Central memory CD8-positive, alpha-beta T cell (primary cell): Measurements from ENCODE around the gene CKMT2.

Experiments used
- ATAC-seq: fragments of 150-1000 bp; cut with Tn5 transposase; replicated peaks from 2 replicates; pipeline ENCODE4 v1.10.0; 2022; ENCODE audit warnings: mild to moderate bottlenecking, moderate FRiP score, moderate number of reproducible peaks; ENCODE audit not compliant: poor library complexity, severe bottlenecking; ENCODE audit errors: extremely low read depth
- DNase-seq, 2 donors: peaks; one replicate each; pipeline ENCODE4 v3.0.0; 2021; ENCODE audit warnings: low spot score in 2 of 2
- H3K27ac Mint-ChIP-seq: one replicate; pipeline ENCODE4 v1.8.0; 2022; ENCODE audit warnings: low read depth, mild to moderate bottlenecking, moderate library complexity, mixed read lengths
- H3K27me3 Mint-ChIP-seq: one replicate; pipeline ENCODE4 v1.8.0; 2022; ENCODE audit warnings: mixed read lengths
- H3K36me3 Mint-ChIP-seq: one replicate; pipeline ENCODE4 v1.8.0; 2022; ENCODE audit warnings: mild to moderate bottlenecking, moderate library complexity, mixed read lengths; ENCODE audit not compliant: insufficient read depth
- H3K4me1 Mint-ChIP-seq: one replicate; pipeline ENCODE4 v1.8.0; 2022; ENCODE audit warnings: mixed read lengths
- H3K4me3 Mint-ChIP-seq: one replicate; pipeline ENCODE4 v1.8.0; 2022; ENCODE audit warnings: mild to moderate bottlenecking, moderate library complexity, mixed read lengths
- H3K9me3 Mint-ChIP-seq: one replicate; pipeline ENCODE4 v1.8.0; 2022; ENCODE audit warnings: mixed read lengths

The CKMT2 gene

DNA sequence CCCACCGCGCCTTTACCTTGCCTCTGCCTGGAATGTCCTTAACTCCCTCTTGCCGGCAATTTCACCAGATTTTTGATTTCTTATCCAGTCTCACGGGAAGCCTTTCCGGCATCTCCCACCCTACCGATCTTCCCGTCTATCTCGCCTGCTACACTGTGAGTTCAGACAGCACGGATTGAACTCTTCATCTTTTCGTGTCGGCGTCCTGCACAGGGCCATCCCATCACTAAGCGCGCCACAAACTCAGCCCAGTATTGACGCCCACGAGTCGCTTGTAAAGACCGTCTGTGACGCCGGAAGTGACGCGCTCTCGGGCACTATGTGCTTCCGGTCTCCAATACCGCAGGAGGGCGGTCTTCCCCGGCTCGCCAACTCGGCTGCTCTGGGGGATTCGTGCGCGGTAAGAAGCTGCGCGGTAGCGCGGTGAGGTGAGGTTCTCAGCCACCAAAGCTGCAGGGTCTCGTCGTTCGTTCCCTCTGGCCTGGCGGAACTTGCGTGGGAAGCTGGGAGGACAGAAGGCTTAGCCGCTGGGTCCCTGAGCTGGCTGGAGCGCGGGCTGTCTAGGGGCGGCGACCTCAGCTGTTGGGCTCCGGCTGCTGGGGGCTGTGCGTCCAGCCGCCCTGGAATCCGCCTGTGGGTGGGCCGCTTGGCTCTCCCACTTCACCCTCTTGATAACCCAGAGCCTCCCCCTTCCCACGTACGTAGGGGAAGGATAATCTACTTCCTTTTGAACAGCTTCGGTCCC is 68.3 kb downstream of the CKMT2 start, which contains the start of gene ZCCHC9:
TSS of gene ZCCHC9 (plus strand) at position 317 of the 745 bp plus-strand sequence. CDS start 3,171 bp downstream, outside the sequence.
- Mint-ChIP-seq H3K4me3 (peak within 1 kb of the TSS; percentile 89), H3K27me3 (no peaks in the 10 kb centered on the region), H3K27ac (peak within 1 kb of the TSS; percentile 92), H3K9me3 (no peaks in the 10 kb centered on the region), H3K4me1 (peaks cover 31% of the 10 kb centered on the region), H3K36me3 (peaks cover 31% of the 10 kb centered on the region)
- ATAC-seq (peak; percentile 96), DNase-seq (peak; percentile 83 to 85)

DNA sequence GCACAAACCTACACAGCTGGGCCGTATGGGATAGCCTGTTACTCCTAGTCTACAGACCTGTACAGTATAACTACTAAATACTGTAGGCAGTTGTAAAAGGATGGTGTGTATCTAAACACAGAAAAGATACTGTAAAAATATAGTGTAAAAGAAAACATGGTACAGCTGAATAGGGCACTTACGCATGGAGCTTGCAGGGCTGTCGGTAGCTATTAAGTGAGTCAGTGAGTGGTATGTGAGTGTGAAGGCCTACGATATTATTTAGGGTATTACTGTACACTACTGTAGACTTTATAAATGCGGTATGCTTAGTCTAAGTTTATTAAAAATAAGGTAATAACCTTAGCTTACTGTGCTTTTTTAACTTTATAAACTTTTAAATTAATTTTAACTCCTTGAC is 69.5 kb downstream of the CKMT2 start:
- peaks cover 25% of the 10 kb centered on the region for H3K36me3 Mint-ChIP-seq
- peak overlapping the region; percentile 89 for H3K4me3 Mint-ChIP-seq
- no peaks in the 10 kb centered on the region for H3K27me3 Mint-ChIP-seq
- ATAC-seq, result no peak
- peaks cover 27% of the 10 kb centered on the region for H3K4me1 Mint-ChIP-seq
- no peaks in the 10 kb centered on the region for H3K9me3 Mint-ChIP-seq
- H3K27ac Mint-ChIP-seq, result no peak overlapping the region
- DNase-seq, result no peak

DNA sequence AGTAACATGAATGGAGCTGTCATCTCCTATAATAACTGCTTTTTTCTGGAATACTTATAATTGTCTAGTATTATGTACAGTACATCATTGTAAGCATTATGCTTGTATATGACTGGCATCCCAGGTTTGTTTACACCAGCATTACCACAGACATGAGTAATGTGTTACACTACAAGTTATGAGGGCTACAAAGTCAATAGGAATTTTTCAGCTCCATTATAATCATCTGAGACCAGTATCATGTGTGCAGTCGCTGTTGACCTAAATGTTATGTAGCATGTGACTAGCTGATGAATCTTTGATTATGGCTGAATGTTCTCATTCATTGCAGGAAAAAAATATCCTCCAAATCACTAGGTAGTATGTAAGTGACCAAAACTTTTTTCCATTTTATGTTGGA is 70.4 kb downstream of the CKMT2 start:
- no peaks in the 10 kb centered on the region for H3K9me3 Mint-ChIP-seq
- no peaks in the 10 kb centered on the region for H3K27me3 Mint-ChIP-seq
- peaks cover 25% of the 10 kb centered on the region for H3K36me3 Mint-ChIP-seq
- H3K27ac Mint-ChIP-seq, result no peak overlapping the region
- H3K4me3 Mint-ChIP-seq, result peak overlapping the region; percentile 59
- peaks cover 27% of the 10 kb centered on the region for H3K4me1 Mint-ChIP-seq
- no peak for DNase-seq
- ATAC-seq, result no peak

DNA sequence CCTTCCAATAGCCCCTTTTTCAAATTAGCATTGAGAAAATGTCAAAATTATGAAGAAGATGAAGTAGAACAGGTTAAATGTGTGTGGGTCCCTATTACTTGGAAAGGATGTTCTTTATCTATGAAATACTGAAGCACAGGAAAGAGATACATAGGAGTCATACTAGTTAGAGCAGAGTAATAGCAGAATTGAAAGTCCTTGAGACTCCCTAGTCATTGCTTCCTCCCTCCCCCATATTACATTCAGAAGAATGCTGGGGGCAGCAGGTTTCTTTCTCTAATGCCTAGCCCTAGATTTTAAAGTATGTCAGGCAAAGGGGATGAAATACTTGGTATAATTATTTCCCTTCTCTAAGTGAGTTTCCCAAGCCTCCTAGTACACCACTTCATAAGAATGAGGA is 72.7 kb downstream of the CKMT2 start:
- ATAC-seq (no peak), DNase-seq (no peak)
- H3K27me3 Mint-ChIP-seq, result no peaks in the 10 kb centered on the region
- H3K27ac Mint-ChIP-seq, result no peak overlapping the region
- H3K4me3 Mint-ChIP-seq, result no peak overlapping the region
- H3K9me3 Mint-ChIP-seq, result no peaks in the 10 kb centered on the region
- peaks cover 21% of the 10 kb centered on the region for H3K36me3 Mint-ChIP-seq
- H3K4me1 Mint-ChIP-seq, result peaks cover 10% of the 10 kb centered on the region

DNA sequence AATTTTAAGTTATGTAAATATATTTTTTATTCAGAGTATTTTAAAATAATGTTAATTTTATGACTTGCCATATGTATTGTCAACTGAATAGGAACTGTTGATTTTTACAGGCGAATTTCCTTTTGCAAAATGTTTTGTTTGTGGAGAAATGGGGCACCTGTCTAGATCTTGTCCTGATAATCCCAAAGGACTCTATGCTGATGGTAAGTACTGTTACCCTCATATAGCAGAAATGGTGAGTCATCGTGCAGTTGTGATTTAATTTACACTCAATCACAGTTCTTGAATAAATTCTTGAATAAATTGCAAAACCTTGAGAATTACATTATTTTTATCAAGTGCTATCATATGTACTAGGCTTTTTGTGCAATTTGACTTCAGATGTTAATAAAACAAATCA is 75.7 kb downstream of the CKMT2 start:
- Mint-ChIP-seq H3K27me3 (no peaks in the 10 kb centered on the region), H3K4me1 (peaks cover 4% of the 10 kb centered on the region), H3K27ac (no peak overlapping the region), H3K36me3 (peaks cover 23% of the 10 kb centered on the region), H3K4me3 (no peak overlapping the region), H3K9me3 (no peaks in the 10 kb centered on the region)
- no peak for ATAC-seq
- no peak for DNase-seq

DNA sequence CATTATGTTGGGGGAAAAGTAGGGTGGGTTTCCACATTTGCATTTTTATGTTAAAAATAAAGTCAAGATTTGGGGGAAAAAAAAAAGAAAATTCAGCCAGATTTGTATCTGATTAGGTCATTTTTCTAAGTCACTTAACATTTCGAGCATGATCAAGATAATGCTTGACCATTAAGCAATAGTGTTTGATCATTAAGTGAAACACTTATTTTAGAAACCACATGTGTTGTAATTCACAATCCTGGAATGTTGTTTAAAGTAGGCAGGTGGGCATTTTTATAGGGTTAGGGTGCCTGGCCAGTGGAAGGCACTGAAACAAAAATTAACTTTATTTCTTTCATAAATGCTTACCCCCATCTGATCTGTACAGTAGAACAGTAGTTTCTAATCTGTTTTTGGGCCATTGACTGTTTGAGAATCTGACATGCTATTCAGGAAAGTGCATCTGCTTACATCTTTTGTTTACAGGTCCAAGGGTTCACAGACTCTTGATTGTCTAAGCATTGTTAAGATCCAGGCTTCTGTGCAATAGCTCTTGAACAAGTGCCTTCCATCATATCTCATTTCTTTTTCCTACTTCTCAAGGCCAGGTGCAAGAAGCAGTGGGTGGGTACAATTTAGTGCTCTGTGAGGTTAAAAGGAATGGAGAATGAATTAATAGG is 77.4 kb downstream of the CKMT2 start:
- Mint-ChIP-seq H3K27me3 (no peaks in the 10 kb centered on the region), H3K27ac (no peak overlapping the region), H3K4me1 (no peaks in the 10 kb centered on the region), H3K9me3 (no peaks in the 10 kb centered on the region), H3K36me3 (peaks cover 23% of the 10 kb centered on the region), H3K4me3 (no peak overlapping the region)
- no peak for DNase-seq
- no peak for ATAC-seq

DNA sequence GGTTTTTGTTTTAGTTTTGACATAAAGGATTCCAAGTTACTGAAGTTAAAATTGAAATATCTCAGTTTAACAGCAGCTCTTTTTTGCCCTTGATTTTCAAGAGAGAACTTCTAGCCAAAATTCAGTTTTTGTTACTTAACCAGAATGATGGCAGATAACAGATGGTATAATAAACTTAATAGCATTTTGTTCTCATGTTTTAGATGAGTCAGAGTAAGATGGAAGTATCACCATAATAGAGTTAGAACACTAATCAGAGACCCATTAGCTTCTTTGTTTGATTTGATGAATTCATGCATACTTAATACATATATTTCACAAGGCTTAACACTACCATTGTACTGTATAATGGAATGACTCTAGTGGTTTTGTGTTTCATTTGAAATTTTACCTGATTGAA is 80.2 kb downstream of the CKMT2 start:
- Mint-ChIP-seq H3K36me3 (peaks cover 21% of the 10 kb centered on the region), H3K27me3 (no peaks in the 10 kb centered on the region), H3K4me3 (no peak overlapping the region), H3K9me3 (no peaks in the 10 kb centered on the region), H3K4me1 (no peaks in the 10 kb centered on the region), H3K27ac (no peak overlapping the region)
- ATAC-seq, result no peak
- no peak for DNase-seq

DNA sequence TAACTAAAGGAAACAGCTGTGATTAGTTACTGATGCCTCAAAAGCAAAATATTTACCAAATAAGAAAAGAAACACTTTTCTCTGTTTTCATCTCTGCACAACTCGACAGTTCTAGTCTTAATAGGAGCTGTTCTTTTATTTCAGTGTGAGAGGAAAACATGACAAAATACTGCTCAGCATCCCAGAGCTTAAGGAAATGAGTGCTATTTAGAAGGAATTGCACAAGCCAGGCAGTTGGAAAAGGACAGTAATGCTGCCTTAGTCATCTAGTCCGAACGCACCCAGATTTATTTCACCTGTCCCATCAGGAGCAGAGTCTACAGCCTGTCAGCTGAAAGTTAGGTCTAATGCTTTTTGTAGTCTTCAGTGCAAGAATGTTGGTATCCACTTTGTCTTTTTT is 80.6 kb downstream of the CKMT2 start:
- no peak for ATAC-seq
- H3K4me3 Mint-ChIP-seq, result no peak overlapping the region
- H3K4me1 Mint-ChIP-seq, result no peaks in the 10 kb centered on the region
- no peak for DNase-seq
- peaks cover 21% of the 10 kb centered on the region for H3K36me3 Mint-ChIP-seq
- H3K9me3 Mint-ChIP-seq, result no peaks in the 10 kb centered on the region
- H3K27ac Mint-ChIP-seq, result no peak overlapping the region
- no peaks in the 10 kb centered on the region for H3K27me3 Mint-ChIP-seq

DNA sequence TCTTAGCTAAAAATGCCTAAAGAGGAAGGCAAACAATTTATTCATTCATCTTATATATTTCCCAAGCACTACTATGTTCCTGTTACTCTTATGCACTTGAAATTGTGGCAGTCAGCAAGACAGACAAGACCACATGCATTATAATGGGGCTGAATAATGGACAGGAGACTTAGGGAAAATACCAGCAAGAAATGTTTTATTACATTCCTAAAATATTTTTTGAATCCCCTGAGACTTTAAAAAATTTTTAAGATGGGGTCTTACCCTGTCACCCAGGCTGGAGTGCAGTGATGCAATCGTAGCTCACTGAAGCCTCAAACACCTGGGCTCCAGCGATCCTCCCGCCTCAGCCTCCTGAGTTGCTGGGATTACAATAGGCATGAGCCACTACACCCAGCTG is 81.5 kb downstream of the CKMT2 start:
- Mint-ChIP-seq H3K4me1 (no peaks in the 10 kb centered on the region), H3K27me3 (no peaks in the 10 kb centered on the region), H3K36me3 (peaks cover 17% of the 10 kb centered on the region), H3K27ac (no peak overlapping the region), H3K9me3 (no peaks in the 10 kb centered on the region), H3K4me3 (no peak overlapping the region)
- DNase-seq, result no peak
- no peak for ATAC-seq

DNA sequence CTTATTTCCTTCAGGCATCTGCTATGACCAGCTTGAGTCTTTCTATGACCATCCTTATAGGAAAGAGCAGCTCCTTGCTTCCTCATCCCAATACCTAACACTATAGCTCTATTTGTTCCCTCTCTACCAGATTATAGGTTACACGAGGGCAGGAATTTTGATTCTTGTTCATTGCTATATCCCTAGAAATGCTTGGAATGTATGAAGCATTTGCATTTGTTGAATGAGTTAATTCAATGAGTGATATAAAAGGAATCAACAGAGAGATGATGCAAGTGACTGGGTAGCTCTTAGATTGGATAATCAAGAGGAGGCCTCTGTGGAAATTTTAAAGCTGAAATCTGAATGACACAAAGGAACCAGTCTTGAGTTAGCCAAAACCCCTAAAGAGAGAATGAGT is 82.2 kb downstream of the CKMT2 start:
- Mint-ChIP-seq H3K27me3 (no peaks in the 10 kb centered on the region), H3K4me1 (no peaks in the 10 kb centered on the region), H3K9me3 (no peaks in the 10 kb centered on the region), H3K36me3 (peaks cover 16% of the 10 kb centered on the region), H3K27ac (no peak overlapping the region), H3K4me3 (no peak overlapping the region)
- no peak for ATAC-seq
- no peak for DNase-seq

DNA sequence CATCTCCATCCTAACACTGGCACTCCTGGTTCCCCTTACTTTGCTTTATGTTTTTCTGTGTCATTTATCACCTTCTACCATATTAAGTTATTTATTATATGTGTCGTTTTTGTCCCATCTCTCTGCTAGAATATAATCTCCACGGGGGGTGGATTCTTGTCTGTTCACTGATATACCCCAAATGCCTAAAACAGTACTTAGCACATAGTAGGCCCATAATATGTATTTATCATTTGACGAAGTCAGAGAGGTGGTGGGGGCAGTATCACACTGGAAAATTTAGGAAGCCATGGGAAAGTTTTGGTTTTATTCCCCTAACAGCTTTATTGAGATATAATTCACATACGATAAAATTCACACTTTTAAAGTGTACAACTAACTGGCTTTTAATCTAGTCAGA is 82.7 kb downstream of the CKMT2 start:
- H3K4me3 Mint-ChIP-seq, result no peak overlapping the region
- DNase-seq (no peak), ATAC-seq (no peak)
- H3K4me1 Mint-ChIP-seq, result no peaks in the 10 kb centered on the region
- no peaks in the 10 kb centered on the region for H3K27me3 Mint-ChIP-seq
- peaks cover 16% of the 10 kb centered on the region for H3K36me3 Mint-ChIP-seq
- no peak overlapping the region for H3K27ac Mint-ChIP-seq
- no peaks in the 10 kb centered on the region for H3K9me3 Mint-ChIP-seq
